T-cell (primary cell): ENCODE data around the gene ASGR2. TPM values are rescaled to one million over a fixed set of nuclear protein-coding genes. Genes with fewer than 3 reads are reported as not detected.

ENCODE experiments used
- ATAC-seq, 4 experiments: fragments of 200-7000 bp in 3 of 4; fragments of 150-1000 bp in 1 of 4; cut with Tn5 transposase; replicated peaks in 1 of 4; 1 replicate in 3 of 4; 2 replicates in 1 of 4; pipeline ENCODE4 v1.10.0; 2021; ENCODE audit warnings: moderate library complexity in 3 of 4, mild to moderate bottlenecking in 2 of 4, moderate number of reproducible peaks in 1 of 4
- CTCF ChIA-PET, 2 donors: fragments of 300-600 bp; sonication (Branson Sonifier 250); formaldehyde crosslinking; loops; one replicate each; lab custom pipeline; 2022; ENCODE audit warnings: antibody characterized with exemption in 2 of 2; lab: Charles Lee
- POLR2A ChIA-PET, 2 donors: fragments of 300-600 bp; sonication (Branson Sonifier 250); formaldehyde crosslinking; loops; one replicate each; lab custom pipeline; 2022; ENCODE audit warnings: antibody characterized with exemption in 2 of 2; lab: Charles Lee
- DNase-seq, 35 experiments: peaks; one replicate each; pipeline versions ENCODE4 v3.0.0 to v3.0.0-alpha.2; 2013 to 2023
- H3K27ac ChIP-seq: one replicate; pipeline ENCODE4 v1.5.1; 2013; ENCODE audit warnings: low read length
- H3K27me3 ChIP-seq, 2 experiments: replicated peaks in 1 of 2; 1 replicate in 1 of 2; 2 replicates in 1 of 2; pipeline versions ENCODE4 v1.6.1 to v1.7.0; 2013; ENCODE audit warnings: low read length in 1 of 2, mixed read lengths in 1 of 2; ENCODE audit not compliant: control insufficient read depth in 2 of 2, insufficient read depth in 2 of 2; ENCODE audit errors: extremely low read depth in 1 of 2
- H3K36me3 ChIP-seq, 2 donors: 1 replicate in 1 of 2; 2 replicates in 1 of 2; pipeline versions ENCODE4 v1.6.1 to v1.7.0; 2013; ENCODE audit warnings: low read length in 1 of 2; ENCODE audit not compliant: control insufficient read depth in 2 of 2, insufficient read depth in 1 of 2; ENCODE audit errors: extremely low read depth in 1 of 2
- H3K4me1 ChIP-seq, 2 experiments: 1 replicate in 1 of 2; 2 replicates in 1 of 2; pipeline versions ENCODE4 v1.6.1 to v1.7.0; 2013; ENCODE audit warnings: low read length in 2 of 2, mixed read lengths in 1 of 2; ENCODE audit not compliant: insufficient read depth in 2 of 2, control insufficient read depth in 1 of 2; ENCODE audit errors: extremely low read depth in 1 of 2
- H3K4me3 ChIP-seq, 2 donors: 1 replicate in 1 of 2; 2 replicates in 1 of 2; pipeline versions ENCODE4 v1.5.1 to v1.7.0; 2013; ENCODE audit warnings: mild to moderate bottlenecking in 2 of 2, low read length in 1 of 2, moderate library complexity in 1 of 2; ENCODE audit not compliant: control insufficient read depth in 1 of 2; ENCODE audit errors: extremely low read depth in 1 of 2
- H3K9me3 ChIP-seq: 2 replicates; pipeline ENCODE4 v1.7.0; 2013
- H3K27ac Mint-ChIP-seq, 2 donors: one replicate each; pipeline ENCODE4 v1.8.0; 2020 to 2021; ENCODE audit warnings: mild to moderate bottlenecking in 2 of 2, mixed read lengths in 2 of 2
- H3K27me3 Mint-ChIP-seq, 2 donors: one replicate each; pipeline ENCODE4 v1.8.0; 2021 to 2022; ENCODE audit warnings: mixed read lengths in 2 of 2
- H3K36me3 Mint-ChIP-seq: one replicate; pipeline ENCODE4 v1.8.0; 2021; ENCODE audit warnings: mixed read lengths
- H3K4me1 Mint-ChIP-seq, 3 donors: one replicate each; pipeline ENCODE4 v1.8.0; 2020 to 2022; ENCODE audit warnings: mixed read lengths in 3 of 3, mild to moderate bottlenecking in 1 of 3
- H3K4me3 Mint-ChIP-seq, 3 donors: one replicate each; pipeline ENCODE4 v1.8.0; 2020 to 2022; ENCODE audit warnings: mild to moderate bottlenecking in 3 of 3, mixed read lengths in 3 of 3, moderate library complexity in 3 of 3
- H3K9me3 Mint-ChIP-seq, 3 donors: one replicate each; pipeline ENCODE4 v1.8.0; 2020 to 2022; ENCODE audit warnings: mixed read lengths in 3 of 3
- WGBS: methylation state at CpG from one replicate; pipeline ENCODE4 v1.1.5; 2013; ENCODE audit warnings: missing lambda C conversion rate; ENCODE audit not compliant: insufficient coverage; 5-methylcytosine and 5-hydroxymethylcytosine counted together
- total RNA-seq, 35 experiments: library from RNA in 6 of 35; stranded (reverse) in 6 of 35; fragments of 120-200 nt in 1 of 35; gene quantifications; one replicate each; pipeline versions ENCODE4 v1.2.1 to v1.2.4 and lab custom pipeline; 2013 to 2026

ASGR2 gene
- total RNA-seq, 5 donors from 2014 or later (not counting 1 experiment from before 2014, with no cell fraction given): 0.25 to 0.55 (median 0.47) TPM; not detected in 1

GRCh38 chr17:7112510-7113108 lies 2.0 kb downstream of the ASGR2 start:
- POLR2A ChIA-PET: interaction anchor here in 1 of 2 donors (1.0 kb wide), 1 partner anchor 20 kb away, joined by 6 read pairs; no protein-coding TSS in a partner anchor
- WGBS: 93% methylated on average over 5 of the region's 10 CpGs
- H3K9me3 Mint-ChIP-seq: no peaks in the 10 kb centered on the region

DNA sequence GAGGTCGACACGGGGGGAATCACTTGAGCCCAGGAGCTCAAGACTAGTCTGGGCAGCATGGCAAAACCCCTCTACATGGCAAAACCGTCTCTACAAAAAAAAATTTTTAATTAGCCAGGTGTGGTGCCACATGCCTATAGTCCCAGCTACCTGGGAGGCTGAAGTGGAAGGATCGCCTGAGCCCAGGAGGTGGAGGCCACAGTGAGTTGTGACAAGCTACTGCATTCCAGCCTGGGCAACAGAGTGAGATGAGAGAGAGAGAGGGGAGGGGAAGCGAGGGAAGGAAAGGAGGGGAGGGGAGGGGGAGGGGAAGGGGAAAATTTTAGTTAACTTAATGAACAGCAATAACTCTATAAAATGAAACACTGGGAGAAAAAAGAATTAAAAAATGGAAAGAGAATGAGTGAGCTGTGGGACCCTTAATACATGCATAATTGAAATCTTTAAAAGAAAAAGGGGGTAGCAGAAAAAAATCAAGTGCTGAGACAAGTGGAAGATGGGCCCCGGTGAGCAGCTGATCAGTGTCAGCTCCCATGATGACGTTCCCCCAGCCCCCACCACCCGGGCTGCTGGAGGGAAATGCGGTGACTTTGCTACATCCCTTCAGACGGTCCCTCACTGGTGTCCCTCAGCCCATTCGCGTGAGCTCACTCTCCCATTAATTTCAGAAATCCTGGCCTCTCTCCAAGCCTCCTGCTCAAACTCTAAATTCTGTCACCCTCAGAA lies 2.7 kb downstream of the ASGR2 start:
- CTCF ChIA-PET: no interaction called here
- no peak overlapping the region for H3K27ac ChIP-seq

More at GRCh38 chr17:7112510-7113108, 2.0 kb downstream of the ASGR2 start:
- H3K9me3 ChIP-seq: no peaks in the 10 kb centered on the region
- CTCF ChIA-PET: no interaction called here
- no peak overlapping the region for H3K4me3 Mint-ChIP-seq
- no peak overlapping the region for H3K27ac Mint-ChIP-seq
- H3K4me1 Mint-ChIP-seq: peaks cover 7 to 12% (median 8%) of the 10 kb centered on the region in 3 donors
- H3K36me3 ChIP-seq: no peaks in the 10 kb centered on the region
- peaks cover 0 to 11% of the 10 kb centered on the region in 2 experiments for H3K4me1 ChIP-seq
- no peak overlapping the region for H3K4me3 ChIP-seq
- no peak overlapping the region for H3K27ac ChIP-seq
- ATAC-seq (no peak), DNase-seq (no peak)
- H3K27me3 ChIP-seq: peaks cover 0 to 23% of the 10 kb centered on the region in 2 experiments
- H3K36me3 Mint-ChIP-seq: no peaks in the 10 kb centered on the region
- peaks cover 0 to 7% of the 10 kb centered on the region in 2 donors for H3K27me3 Mint-ChIP-seq

GRCh38 chr17:7110617-7111306 lies 3.9 kb downstream of the ASGR2 start:
- H3K4me1 ChIP-seq: peaks cover 0 to 11% of the 10 kb centered on the region in 2 experiments
- Mint-ChIP-seq H3K36me3 (no peaks in the 10 kb centered on the region), H3K27ac (no peak overlapping the region), H3K4me1 (peaks cover 7 to 13% (median 12%) of the 10 kb centered on the region in 3 donors), H3K9me3 (no peaks in the 10 kb centered on the region), H3K27me3 (peaks cover 0 to 4% of the 10 kb centered on the region in 2 donors), H3K4me3 (no peak overlapping the region)
- no peak overlapping the region for H3K27ac ChIP-seq
- no peaks in the 10 kb centered on the region for H3K36me3 ChIP-seq
- ChIA-PET POLR2A (no interaction called here), CTCF (interaction anchor here in 1 of 2 donors (0.5 kb wide), 1 partner anchor 196 kb away, joined by 3 read pairs; no protein-coding TSS in a partner anchor)
- no peak overlapping the region for H3K4me3 ChIP-seq
- ATAC-seq (no peak), DNase-seq (no peak)
- WGBS: 20% methylated on average over 2 of the region's 11 CpGs
- no peaks in the 10 kb centered on the region for H3K9me3 ChIP-seq
- H3K27me3 ChIP-seq: peaks cover 0 to 28% of the 10 kb centered on the region in 2 experiments

More for the DNA sequence above, 2.7 kb downstream of the ASGR2 start:
- H3K27me3 Mint-ChIP-seq: peaks cover 0 to 4% of the 10 kb centered on the region in 2 donors
- no peak overlapping the region for H3K4me3 Mint-ChIP-seq
- Histone ChIP-seq H3K4me3 (no peak overlapping the region), H3K27me3 (peaks cover 0 to 26% of the 10 kb centered on the region in 2 experiments), H3K4me1 (peaks cover 0 to 11% of the 10 kb centered on the region in 2 experiments), H3K9me3 (no peaks in the 10 kb centered on the region), H3K36me3 (no peaks in the 10 kb centered on the region)
- no peak for ATAC-seq
- H3K36me3 Mint-ChIP-seq: no peaks in the 10 kb centered on the region
- peaks cover 7 to 13% (median 12%) of the 10 kb centered on the region in 3 donors for H3K4me1 Mint-ChIP-seq
- H3K9me3 Mint-ChIP-seq: no peaks in the 10 kb centered on the region
- H3K27ac Mint-ChIP-seq: no peak overlapping the region
- WGBS: 65% methylated on average over 7 of the region's 12 CpGs
- POLR2A ChIA-PET: interaction anchor here in 1 of 2 donors (1.0 kb wide), 1 partner anchor 20 kb away, joined by 6 read pairs; no protein-coding TSS in a partner anchor
- DNase-seq: no peak

- no peaks in the 10 kb centered on the region for H3K36me3 Mint-ChIP-seq
- Histone ChIP-seq H3K27me3 (peaks cover 0 to 30% of the 10 kb centered on the region in 2 experiments), H3K9me3 (no peaks in the 10 kb centered on the region), H3K27ac (no peak overlapping the region), H3K4me3 (no peak overlapping the region), H3K36me3 (no peaks in the 10 kb centered on the region), H3K4me1 (peaks cover 0 to 11% of the 10 kb centered on the region in 2 experiments)
- no peak overlapping the region for H3K27ac Mint-ChIP-seq
- 60% methylated on average over 10 of the region's 10 CpGs for WGBS
- ATAC-seq (no peak), DNase-seq (no peak)
- H3K4me3 Mint-ChIP-seq: no peak overlapping the region
- H3K9me3 Mint-ChIP-seq: no peaks in the 10 kb centered on the region
- ChIA-PET CTCF (interaction anchor here in 1 of 2 donors (0.5 kb wide), 1 partner anchor 195 kb away, joined by 3 read pairs; no protein-coding TSS in a partner anchor), POLR2A (no interaction called here)
- peaks cover 7 to 13% (median 12%) of the 10 kb centered on the region in 3 donors for H3K4me1 Mint-ChIP-seq
- H3K27me3 Mint-ChIP-seq: peaks cover 0 to 4% of the 10 kb centered on the region in 2 donors
Observed at GRCh38 chr17:7109461-7110322, 4.9 kb downstream of the ASGR2 start.

DNA sequence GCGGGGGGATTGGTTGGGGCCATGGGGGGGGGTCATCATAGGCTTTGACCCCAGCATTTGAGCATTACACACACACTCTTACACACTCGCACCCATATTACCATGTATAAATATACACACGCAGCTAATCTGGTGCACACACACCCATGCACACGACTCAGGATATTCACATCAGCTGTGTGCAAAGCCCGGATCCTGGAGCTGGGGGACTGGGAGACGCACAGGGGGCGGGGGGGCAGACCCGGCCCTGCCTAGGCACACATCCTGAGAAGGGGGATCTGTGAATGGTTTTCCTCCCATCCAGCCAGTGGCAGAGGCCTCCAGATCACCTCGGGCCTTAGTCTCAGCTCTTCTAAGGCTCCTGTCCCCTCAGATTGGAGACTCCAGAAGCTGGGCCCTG lies 5.6 kb downstream of the ASGR2 start:
- no peaks in the 10 kb centered on the region for H3K9me3 ChIP-seq
- Mint-ChIP-seq H3K27me3 (peaks cover 0 to 4% of the 10 kb centered on the region in 2 donors), H3K4me1 (peaks cover 7 to 13% (median 12%) of the 10 kb centered on the region in 3 donors), H3K36me3 (no peaks in the 10 kb centered on the region), H3K27ac (no peak overlapping the region), H3K4me3 (no peak overlapping the region), H3K9me3 (no peaks in the 10 kb centered on the region)
- H3K4me3 ChIP-seq: no peak overlapping the region
- no peak overlapping the region for H3K27ac ChIP-seq
- peaks cover 0 to 11% of the 10 kb centered on the region in 2 experiments for H3K4me1 ChIP-seq
- ChIA-PET POLR2A (interaction anchor here in 1 of 2 donors (0.6 kb wide), 1 partner anchor 22 kb away, joined by 3 read pairs; no protein-coding TSS in a partner anchor), CTCF (no interaction called here)
- WGBS: 75% methylated on average over 1 of the region's 9 CpGs
- H3K27me3 ChIP-seq: peaks cover 0 to 25% of the 10 kb centered on the region in 2 experiments
- no peak for ATAC-seq
- H3K36me3 ChIP-seq: no peaks in the 10 kb centered on the region
- DNase-seq: no peak
